ENCODE measurements around the gene AMACR.

Gene AMACR

DNA sequence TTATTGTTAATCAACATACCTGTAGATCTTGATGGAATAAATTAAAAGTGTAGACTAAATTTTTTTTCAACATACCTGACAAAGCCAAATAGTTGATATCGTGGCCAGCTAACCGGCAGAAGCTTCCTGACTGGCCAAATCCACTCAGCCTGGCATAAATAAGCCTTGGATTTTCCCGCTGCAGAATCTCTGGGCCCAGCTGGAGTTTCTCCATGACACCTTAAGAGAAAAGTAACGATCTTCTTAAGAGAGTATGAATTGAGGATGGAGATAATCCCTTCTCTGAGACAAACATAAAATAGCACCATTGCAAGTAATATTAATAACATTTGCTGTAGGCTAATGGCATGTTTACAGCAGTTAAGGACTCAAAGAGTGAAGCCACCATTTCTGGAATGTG lies 2.2 kb downstream of the AMACR start:
- DNase-seq (ENCODE audit: low read depth), result no peak

DNA sequence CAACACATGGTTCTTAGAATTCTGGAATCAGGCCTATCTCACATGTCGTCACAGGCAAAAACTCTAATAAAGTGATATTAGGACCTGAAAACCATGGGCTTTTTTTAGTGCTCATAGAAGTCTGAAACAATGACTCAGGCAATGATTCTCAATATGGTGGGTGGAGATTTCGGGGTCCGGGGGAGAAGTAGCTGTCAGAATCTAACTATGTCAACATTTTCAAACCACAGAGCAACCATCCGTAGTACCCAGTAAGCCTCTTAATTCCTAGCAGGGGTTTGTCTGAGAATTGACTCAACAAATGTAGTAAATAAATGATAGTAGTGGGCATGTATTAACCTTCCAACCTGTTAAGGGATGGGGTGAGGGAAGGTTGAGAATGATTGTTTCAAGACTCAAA lies 2.6 kb downstream of the AMACR start:
- DNase-seq (ENCODE audit: low read depth), result no peak

DNA sequence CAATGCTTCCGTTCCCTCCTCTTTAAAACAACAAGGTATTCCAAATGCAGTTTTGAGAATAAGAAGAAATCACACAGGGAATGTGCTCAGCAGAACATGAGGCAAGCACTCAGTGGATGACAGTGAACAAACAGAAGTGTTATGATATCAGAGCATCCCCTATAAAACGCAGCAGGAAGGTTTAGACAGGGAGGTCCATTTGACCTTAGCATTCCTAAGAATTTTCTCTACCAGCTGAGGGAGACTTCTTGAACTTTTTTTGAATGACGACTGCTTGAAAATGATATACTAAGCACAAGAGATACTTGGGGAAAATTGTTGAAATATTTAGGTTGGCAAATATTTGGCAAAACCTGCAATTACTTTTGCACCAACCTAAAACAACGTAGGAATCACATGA lies 3.9 kb downstream of the AMACR start:
- no peak for DNase-seq (ENCODE audit: low read depth)

DNA sequence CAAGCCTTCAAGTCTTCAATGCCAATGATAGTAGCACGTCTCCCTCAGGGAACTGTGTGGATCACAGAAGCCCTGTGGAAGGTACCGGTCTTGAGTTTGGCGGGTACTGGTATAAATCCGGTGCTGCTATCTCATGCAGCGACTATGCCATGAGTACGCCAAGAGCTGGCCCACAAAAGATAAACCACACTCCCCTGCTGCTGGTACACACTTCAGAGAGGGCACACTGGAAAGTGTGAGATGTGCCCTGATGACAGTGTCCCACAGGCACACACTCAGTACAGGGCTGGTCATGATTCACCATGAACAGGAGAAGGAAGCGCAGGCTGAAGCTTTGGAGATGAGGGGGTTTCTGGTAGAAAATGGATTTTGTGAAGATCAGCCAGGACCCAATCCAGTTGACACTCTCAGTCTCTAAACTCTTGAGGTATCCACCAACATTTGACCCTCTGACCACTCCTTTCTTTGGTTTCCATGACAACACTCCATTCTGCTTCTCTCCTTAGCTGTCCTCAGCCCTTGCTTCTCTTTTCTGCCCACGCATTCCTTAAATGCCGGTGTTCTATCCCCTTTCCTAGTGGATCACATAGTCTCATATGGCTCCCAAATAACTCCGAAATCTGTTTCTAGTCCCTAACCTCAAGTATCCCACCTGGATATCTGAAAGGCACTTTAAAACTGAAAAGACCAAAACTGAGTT lies 5.1 kb downstream of the AMACR start:
- no peak for DNase-seq (ENCODE audit: low read depth)

DNA sequence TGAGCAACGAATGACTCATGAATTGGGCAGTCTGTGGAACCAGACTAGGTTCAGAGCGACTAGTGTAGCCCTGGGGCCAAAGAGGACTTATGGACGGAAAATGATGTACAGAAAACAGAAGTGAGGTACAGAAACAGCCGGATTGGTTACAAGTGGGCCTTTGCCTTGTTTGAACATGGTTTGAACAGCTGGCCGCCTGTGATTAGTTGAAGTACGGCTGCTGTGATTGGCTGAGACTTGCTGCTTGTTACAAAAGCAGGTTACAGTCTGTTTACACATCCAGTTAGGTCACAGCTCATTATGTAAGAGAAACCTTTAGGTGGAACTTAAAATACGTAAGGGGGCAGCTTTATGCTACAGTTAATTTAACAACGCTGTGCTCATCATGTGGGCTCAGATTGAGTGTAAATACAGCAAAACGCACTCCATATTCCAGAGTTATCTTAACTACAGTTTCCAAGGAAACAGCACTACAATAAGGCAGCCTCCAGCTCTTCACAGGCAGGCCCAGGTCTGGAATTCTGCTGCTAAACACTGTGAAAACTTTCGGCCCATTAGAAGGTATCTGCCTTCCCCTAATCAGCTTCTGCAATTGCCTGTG lies 6.5 kb downstream of the AMACR start:
- DNase-seq (ENCODE audit: low read depth), result no peak

DNA sequence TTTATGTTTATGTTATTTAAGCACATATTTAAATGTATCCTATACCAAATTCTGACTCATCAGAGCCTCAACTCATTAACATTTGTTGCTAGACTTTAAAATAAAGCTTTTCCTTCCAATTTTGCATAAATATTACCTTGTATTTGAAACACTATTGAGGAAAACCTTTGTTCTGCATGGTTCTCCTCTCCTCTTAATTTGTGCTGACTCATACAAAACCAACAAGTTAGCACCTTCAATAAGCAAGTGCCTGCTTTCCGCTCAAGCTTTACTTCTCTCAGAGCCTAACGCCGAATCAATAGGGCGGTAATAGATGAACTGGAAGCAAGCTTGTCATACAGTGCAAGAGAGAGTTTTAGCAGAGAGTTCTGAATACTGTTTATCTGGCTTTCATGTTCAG lies 7.9 kb downstream of the AMACR start:
- no peak for DNase-seq (ENCODE audit: low read depth)

DNA sequence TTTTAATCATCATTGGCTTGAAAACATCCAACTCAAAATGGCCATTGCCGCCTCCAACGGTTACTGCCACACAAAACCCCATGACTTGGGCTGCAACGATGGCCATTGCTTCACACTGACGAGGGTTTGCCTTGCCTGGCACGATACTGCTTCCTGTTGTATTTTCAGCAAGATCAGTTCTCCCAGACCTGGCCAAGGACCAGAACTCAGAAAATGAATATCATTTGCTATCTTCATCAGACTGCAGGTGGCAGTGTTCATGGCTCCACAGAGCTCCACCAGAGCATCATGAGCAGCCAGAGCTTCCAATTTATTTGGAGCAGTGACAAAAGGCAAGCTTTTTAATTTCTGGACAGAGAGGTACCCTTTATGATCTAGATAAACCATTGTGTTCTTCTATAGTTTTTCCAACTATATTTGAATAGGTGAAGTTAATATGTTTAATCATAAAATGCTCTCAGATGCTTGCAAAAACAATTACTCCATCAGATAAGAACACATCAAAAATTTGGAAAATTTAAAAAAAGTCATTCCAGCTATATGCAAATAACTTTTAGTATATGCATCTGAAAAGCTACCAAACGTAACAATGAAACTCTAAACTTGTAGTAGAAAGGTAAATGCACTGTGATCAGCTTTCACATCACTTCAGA lies 10.4 kb downstream of the AMACR start:
- no peak for DNase-seq (ENCODE audit: low read depth)

DNA sequence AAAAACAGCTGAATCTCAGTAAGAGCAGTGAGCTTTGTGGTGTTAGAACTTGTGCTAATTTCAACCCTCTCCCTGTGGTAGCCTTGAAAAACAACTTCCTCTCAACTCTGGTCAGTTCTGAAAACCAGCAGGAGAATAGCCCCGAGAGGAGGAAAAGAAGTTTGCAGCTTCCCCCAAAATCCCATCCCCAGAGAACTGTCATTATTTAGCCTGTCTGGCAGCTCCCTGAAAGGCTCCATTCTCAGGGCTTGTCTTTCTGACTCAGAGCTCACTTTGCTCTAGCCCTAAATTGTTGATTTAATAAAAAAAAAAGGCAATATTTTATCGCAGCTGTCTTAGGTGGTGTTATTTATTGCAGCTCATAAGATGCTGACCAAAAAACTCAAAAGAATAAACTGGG lies 12.0 kb downstream of the AMACR start:
- no peak for DNase-seq (ENCODE audit: low read depth)

DNA sequence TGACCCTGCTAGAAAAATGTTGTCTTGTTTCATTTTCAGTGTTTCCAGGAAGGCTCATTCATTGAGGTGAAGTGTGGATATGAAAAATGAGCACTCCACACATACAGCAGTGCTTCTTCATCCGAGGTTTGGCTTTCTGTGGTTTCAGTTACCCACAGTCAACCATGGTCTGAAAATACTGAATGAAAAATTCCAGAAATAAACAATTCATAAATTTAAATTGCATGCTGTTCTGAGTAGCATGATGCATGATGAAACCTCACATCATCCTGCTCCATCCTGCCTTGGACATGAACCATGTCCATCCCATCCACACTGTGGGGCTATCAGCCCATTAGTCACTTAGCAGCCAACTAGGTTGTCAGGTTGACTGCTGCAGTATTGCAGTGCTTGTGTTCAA lies 13.0 kb downstream of the AMACR start:
- no peak for DNase-seq (ENCODE audit: low read depth)

DNA sequence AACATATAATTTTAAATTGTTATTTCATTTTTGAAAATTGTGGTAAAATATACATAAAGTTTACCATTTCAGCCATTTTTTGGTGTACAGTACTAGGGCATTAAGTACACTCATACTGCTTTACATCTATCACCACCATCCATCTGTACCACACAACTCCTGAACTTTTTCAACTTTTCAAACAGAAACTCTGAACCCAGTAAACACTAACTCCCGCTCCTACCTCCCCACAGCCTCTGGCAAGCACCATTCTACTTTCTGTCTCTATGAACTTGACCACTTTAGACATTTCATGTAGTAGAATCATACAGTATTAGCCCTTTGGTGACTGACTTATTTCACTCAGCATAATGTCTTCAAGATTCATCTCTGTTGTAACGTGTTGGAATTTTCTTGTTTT lies 15.0 kb downstream of the AMACR start:
- DNase-seq (ENCODE audit: low read depth), result no peak

DNA sequence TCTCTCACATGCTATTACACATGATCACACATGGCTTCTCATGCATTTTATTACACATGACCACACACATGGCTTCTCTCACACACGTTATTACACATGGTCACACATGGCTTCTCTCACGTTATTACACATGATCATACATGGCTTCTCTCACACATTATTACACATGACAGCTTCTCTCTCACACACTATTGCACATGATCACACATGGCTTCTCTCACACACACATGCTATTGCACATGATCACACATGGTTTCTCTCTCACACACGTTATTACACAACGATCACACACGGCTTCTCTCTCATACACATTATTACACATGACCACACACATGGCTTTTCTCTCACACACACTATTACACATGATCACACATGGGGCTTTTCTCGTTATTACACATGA lies 22.4 kb downstream of the AMACR start:
- no peak for DNase-seq (ENCODE audit: low read depth)

DNA sequence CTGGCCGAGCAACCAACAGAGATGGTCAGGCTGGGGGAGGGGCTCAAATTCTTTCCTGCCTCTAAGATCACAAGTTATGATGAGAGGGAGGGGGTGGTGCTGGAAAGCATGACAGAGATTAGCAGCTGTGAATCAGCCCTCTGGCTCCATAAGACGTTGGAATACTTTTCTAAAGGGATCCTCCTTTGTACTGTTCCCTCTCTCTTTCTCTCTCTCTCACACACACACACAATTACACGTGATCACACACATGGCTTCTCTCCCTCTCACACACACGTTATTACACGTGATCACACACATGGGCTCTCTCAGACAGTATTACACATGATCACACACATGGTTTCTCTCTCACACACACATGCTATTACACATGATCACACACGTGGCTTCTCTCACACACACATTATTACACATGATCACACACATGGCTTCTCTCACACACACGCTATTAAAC lies 23.2 kb downstream of the AMACR start, which contains the start of gene SLC45A2:
SLC45A2 (minus strand) TSS at position 23 of the 454 bp plus-strand sequence. CDS start 110 bp downstream, outside the sequence.
- DNase-seq (ENCODE audit: low read depth), result no peak

DNA sequence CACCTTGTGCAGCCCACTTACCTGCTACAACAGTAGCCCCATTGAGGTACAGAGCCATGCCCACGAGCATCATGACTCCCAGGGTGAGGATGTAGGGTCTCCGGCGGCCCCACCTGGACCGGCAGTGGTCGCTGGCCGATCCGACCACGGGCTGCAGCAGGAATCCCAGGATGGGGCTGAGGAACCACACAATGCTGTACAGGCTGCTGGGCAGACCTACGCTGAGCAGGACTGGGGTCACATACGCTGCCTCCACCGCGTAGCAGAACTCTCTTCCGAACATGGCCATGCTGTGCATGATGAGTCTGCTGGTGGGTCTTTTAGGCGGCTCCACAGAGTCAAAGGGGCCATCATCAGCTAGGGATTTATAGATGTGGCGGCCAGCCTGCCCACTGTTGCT lies 23.7 kb downstream of the AMACR start:
- no peak for DNase-seq (ENCODE audit: low read depth)

DNA sequence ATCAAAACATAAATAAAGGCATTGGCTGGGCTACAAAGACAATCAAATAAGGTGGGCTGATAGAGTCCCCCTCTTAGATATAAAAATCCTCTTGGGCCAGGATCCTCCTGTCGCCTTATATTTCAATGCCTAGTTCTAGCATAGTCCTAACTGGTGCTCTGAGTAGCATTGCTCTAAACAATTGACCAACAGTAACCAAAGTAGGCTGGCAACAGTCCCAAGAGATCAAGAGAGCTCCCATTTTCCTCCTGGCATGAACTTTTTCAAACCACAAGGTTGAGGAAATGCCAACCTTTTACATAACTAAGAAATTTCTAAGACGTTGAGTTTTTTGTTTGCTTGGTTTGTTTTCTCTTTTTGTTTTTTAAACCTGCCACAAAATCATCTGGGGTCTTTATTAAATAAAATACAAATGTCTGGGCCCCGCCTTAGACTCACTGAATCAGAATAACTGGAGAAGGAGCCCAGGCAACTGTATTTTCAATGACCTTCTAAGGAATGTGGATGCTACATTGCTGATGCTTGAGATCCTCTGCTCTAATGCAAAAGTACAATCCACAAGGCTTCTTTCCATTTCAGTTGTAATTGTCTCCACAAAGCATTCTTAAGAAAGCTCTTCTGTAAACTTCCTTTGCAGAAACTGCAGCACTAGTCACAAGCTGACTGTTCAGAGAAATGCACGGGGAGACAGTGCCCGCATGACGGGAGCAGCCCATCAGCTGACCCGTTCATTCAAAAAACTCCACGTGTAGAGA lies 26.3 kb downstream of the AMACR start:
- DNase-seq (ENCODE audit: low read depth), result no peak

DNA sequence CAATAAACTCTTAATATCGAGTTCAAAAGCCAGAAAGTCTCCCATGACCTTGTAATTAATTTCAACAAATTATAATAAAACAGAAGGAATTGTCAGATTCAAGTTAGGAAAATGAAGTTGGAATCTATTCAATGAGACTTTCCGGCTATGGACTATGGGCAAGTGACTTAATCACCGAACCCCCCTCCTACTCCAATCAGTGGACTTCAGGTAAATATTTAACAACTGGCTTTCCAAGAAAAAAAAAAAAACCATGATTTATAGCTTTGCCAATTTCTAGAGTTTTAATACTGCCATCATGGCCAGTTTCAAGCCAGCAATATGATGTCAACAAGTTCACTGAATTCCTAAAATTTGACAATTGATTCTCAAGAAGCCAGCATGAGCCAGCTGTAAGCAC lies 27.8 kb downstream of the AMACR start:
- DNase-seq (ENCODE audit: low read depth), result no peak

DNA sequence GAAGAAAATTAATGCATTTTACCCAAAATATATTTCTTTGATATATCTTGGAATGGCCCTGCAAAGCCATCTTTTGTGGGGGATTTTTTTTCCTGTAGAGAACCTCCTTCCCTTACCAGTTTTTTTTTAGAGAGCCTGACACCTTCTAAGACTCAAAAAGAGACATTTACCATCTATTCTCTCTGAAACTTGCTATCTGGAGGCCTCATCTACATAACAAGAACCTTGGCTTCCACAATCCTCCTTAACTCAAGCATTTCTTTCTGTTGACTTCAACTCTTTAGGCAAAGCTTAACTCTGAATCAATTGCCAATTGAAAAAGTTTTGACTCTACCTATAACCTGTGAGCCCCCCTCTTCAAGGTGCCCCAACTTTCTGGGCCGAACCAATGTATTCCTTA lies 29.5 kb downstream of the AMACR start:
- DNase-seq (ENCODE audit: low read depth), result no peak

DNA sequence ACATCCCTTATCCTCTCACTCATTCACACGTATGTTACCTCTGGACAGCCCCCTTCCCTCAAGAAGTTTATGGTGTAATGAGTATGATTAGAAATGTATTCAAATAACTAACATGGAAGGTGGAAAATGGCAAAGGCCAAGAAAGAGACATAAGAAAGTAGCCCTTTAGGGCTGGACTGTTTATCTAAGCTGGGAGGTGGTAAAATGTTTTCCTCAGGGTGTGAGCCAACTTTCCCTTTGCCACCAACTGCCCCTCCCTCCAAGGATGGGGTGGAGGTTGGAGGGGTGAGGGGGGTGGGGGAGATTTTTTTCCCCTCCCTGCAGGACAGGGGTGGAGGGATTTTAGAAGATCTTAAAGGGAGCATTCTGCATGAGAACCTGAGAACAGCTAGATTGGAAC lies 31.5 kb downstream of the AMACR start:
- DNase-seq (ENCODE audit: low read depth), result no peak

DNA sequence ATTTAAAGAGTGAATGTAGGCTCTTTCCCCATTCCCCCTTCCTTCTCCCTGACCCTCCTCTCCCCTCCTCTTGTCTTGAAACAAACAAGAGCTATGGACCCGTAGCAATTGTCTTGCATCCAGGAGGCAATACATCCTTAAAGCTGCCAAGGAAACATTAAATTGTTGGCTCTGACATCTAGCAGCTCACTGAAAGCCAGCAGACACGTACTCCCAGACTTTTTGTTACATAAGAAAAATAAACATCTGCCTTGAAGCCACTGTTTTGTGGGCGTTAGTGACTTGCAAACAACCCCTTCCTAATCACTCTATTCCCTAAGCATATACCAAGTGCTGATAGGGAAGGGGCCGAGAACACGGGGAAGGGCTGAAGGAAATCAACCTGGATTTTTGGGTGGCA lies 32.0 kb downstream of the AMACR start:
- DNase-seq (ENCODE audit: low read depth), result no peak

DNA sequence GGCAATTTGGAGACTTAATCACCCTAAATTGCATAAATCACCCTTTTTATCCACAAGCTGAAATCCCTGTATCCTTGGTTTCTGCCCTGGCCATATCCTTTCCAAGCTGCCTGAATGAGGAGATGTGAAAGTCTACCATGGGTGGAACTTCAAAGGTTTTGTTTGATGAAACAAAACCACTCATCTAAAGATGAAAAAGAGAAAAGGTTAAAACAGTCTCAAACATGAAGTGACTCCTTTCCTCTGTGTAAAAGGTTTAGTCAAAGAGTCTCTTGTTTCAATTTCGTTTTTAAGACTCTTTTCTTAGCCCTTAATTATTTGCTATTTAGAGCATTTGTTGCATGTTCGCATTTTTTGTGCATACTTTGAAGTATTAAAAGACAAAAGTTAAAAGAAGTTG lies 34.6 kb downstream of the AMACR start:
- no peak for DNase-seq (ENCODE audit: low read depth)

DNA sequence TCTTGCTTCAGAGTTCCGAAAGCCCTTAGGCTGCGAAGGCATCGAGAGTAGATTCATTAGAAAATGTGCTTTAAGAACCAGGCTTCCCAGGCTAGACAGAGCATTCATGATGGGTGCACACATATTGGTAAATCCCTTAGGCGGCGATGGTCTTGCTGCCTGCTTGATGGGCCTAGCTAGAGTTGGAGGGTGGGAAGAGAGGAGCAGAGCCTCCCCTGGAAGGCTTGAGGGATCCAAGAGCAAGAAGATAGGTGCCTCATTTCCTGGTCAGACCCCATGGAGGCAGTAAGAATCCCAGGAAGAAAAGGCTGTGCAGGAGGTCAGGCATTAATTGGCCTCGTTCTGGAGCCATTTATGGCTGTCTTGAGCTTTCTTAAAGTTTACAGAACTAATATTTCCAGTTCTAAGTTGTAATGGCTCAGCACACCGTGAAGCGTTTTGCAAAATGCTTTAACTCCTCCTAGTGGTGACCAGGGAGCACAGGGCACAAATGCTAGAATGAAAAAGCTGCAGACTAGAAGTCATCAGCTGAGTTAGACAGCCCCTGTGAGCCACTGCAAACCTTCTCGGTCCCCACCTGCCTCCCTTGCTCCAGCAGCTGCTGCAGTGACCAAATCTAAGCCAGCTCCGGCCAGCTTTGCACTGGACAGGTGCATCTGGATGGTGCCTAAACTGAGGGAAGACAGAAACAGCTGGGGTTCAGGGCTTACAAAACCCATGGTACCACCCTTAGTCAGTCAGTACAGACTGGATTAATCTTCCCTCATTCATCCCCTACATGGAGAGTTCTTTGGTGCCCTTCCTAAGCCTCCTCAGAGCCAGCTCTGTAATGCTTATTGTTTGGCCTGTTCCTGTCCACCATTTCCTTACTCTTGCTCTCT lies 38.0 kb downstream of the AMACR start:
- DNase-seq (ENCODE audit: low read depth), result no peak

DNA sequence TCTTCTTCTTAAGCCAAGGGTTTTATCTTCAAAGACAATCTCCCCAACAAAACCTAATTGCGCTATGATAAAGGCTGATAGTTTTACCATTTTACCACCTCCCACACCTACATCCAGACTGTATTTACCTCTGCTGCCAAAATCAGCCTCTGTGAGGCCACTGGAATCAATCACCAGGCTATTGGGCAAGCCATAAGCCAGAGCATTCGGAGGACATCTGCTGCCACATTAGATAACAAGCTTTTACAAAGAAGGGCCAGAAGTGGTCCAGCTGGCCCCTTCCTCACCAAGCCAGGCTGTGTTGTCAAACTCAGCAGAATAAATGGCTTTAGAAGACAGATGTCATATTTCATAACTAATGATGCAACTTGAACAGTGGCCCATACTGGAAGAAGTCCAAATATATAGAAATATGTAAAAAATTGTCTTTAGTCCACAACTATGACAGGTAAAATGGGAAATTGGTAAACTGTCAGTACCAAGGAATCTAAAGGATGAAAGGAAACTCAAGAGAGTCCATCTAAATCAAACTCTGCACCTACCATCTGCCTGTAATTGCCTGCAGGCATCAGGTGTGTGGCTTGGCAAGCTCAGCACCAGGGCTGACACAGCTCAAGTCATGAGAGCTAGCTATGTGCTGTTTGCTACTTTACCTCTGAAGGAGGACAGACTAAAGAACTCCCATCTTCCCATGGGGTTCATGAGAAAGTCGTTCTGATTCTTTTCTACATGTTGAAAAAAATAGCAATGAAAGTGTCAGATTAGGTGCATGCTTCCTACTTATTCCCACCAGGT lies 39.4 kb downstream of the AMACR start:
- no peak for DNase-seq (ENCODE audit: low read depth)

All from stimulated activated CD8-positive, alpha-beta memory T cell treated with anti-CD3 and anti-CD28 coated beads, Interleukin-12 subunit alpha, Interleukin-12 subunit beta, amount 100 ng/mL, for 1 hour (primary cell).